Measurements from ENCODE around the gene CENPU. TPM values are rescaled to one million over a fixed set of nuclear protein-coding genes. Genes with fewer than 3 reads are reported as not detected.
"Not testable (repeated sequence)": the region's sequence is repeated elsewhere in the genome, so short reads cannot be mapped to it uniquely, and the experiment has no call there.

The CENPU gene, protein sequence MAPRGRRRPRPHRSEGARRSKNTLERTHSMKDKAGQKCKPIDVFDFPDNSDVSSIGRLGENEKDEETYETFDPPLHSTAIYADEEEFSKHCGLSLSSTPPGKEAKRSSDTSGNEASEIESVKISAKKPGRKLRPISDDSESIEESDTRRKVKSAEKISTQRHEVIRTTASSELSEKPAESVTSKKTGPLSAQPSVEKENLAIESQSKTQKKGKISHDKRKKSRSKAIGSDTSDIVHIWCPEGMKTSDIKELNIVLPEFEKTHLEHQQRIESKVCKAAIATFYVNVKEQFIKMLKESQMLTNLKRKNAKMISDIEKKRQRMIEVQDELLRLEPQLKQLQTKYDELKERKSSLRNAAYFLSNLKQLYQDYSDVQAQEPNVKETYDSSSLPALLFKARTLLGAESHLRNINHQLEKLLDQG
- total RNA-seq = 10 to 100 TPM; 58.7 to 59.3 TPM

GRCh38 chr4:184733654-184734524, at the start of gene CENPU:
TSS of gene CENPU (minus strand) at chr4:184734096. CDS start at chr4:184734062, 34 bp downstream.
- ChIA-PET CTCF (interaction anchor here (0.8 to 1.4 kb wide), 4 partner anchors 84 to 231 kb away, joined by 3 to 4 read pairs (median 3); partner anchors contain the start of genes CASP3 and PRIMPOL), POLR2A (interaction anchor here (0.6 to 1.8 kb wide), 11 partner anchors 12 to 470 kb away, joined by 3 to 16 read pairs (median 6); partner anchors contain the start of genes CASP3 and PRIMPOL)

- ChIA-PET POLR2A (interaction anchor here (0.6 kb wide), 1 partner anchor 36 kb away, joined by 4 read pairs; no protein-coding TSS in a partner anchor), CTCF (no interaction called here)
Measured at GRCh38 chr4:184782731-184783373, 49.0 kb upstream of the CENPU start.

GRCh38 chr4:184779160-184779559, 45.3 kb upstream of the CENPU start:
- POLR2A ChIA-PET = not testable (repeated sequence)
- CTCF ChIA-PET = interaction anchor here (0.7 kb wide), 1 partner anchor 144 kb away, joined by 3 read pairs; no protein-coding TSS in a partner anchor

- ChIA-PET CTCF (no interaction called here), POLR2A (no interaction called here)
Measured at GRCh38 chr4:184778325-184778724, 44.4 kb upstream of the CENPU start.

DNA sequence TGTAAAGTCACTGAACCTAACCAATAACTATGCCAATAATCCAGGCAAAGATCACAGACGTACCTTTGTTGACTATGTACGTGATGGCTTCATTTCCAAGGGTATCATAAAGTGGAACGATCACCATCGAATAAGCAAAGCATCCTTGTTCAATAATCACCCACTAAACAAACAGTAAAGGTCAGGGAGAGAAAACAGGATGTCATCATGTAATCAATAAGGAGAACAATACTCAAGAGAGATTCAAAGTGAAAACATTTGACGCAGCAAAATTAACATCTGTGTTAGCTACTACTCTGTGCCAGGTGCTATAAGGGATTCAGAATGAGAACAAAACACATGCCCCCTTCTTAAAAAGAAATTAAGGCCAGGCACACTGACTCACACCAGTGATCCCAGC, 42.9 kb upstream of the CENPU start:
- POLR2A ChIA-PET = no interaction called here

GRCh38 chr4:184775854-184776555, 42.1 kb upstream of the CENPU start:
- ChIA-PET CTCF (interaction anchor here (0.6 kb wide), 1 partner anchor 512 kb away, joined by 3 read pairs; no protein-coding TSS in a partner anchor), POLR2A (no interaction called here)

More for the DNA sequence above, 42.9 kb upstream of the CENPU start:
- CTCF ChIA-PET = no interaction called here

- ChIA-PET POLR2A (no interaction called here), CTCF (interaction anchor here (0.6 kb wide), 1 partner anchor 731 kb away, joined by 3 read pairs; no protein-coding TSS in a partner anchor)
Measured at GRCh38 chr4:184774152-184774551, 40.3 kb upstream of the CENPU start.

DNA sequence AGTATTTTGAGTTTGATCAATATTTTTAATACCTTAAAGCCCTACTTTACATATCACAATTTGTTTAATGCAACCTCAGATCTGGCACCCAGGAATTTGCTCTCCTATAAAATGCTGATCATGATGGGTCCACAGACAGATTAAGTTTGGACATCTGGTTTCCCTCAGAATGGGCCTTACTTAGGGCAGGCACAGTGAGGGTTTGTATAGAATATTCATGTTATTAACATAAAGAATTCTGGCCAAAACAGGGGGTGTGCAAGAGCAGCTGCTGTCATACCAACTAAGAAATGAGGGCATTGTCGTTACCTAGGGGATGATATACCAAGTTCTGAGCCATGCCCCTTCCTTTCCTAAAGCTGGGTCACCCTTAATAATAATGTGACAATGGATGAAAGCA, 37.5 kb upstream of the CENPU start:
- CTCF ChIA-PET = no interaction called here
- POLR2A ChIA-PET = no interaction called here

GRCh38 chr4:184769141-184769765, 35.4 kb upstream of the CENPU start:
- ChIA-PET CTCF (no interaction called here), POLR2A (no interaction called here)

GRCh38 chr4:184768296-184768695, 34.4 kb upstream of the CENPU start:
- ChIA-PET POLR2A (no interaction called here), CTCF (no interaction called here)

GRCh38 chr4:184766446-184766845, 32.5 kb upstream of the CENPU start:
- POLR2A ChIA-PET = no interaction called here
- CTCF ChIA-PET = interaction anchor here (0.7 kb wide), 1 partner anchor 21 kb away, joined by 3 read pairs; no protein-coding TSS in a partner anchor

DNA sequence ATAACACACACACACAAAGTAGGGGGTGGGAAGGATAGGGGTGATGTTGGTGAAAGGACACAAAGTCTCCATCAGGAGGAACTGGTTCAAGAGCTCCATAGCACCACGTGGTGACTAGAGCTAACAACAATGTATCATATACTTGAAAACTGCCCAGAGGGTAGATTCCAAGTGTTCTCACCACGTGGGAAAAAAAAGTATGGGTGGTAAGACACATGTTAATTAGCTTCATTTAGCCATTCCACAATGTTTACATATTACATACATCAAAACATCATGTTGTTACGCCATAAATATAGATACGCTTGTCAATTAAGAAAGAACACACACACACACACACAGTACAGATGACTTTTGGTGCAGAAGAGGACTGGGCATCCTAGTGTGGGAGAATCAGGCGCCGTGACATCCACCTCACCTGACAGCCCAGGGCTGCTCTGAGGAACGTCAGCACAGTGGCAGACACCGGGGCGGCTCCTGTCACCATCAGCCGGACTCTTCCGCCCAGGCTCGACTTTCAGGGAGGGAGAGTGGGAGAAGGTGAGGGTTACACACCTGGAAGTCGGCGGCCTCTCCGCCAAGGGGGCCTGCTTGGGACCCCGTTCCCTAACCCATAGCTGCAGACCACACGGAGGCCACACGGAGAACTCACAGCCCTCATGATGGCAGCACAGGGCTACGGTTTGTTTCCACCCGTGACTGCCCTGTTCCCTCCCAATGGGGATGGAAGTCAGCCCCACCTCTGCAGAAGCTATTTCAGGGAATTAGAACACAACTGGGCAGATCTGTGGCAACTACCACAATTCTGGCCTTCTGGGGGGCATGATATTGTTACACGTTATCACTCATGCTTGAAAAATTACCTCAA, 31.8 kb upstream of the CENPU start:
- POLR2A ChIA-PET = no interaction called here
- CTCF ChIA-PET = no interaction called here

GRCh38 chr4:184764601-184765000, 30.7 kb upstream of the CENPU start:
- CTCF ChIA-PET = no interaction called here
- POLR2A ChIA-PET = no interaction called here

GRCh38 chr4:184763150-184763780, 29.4 kb upstream of the CENPU start:
- ChIA-PET CTCF (no interaction called here), POLR2A (interaction anchor here (0.6 to 1.3 kb wide), 2 partner anchors 29 to 668 kb away, joined by 3 to 5 read pairs; partner anchors contain the start of gene CENPU)

DNA sequence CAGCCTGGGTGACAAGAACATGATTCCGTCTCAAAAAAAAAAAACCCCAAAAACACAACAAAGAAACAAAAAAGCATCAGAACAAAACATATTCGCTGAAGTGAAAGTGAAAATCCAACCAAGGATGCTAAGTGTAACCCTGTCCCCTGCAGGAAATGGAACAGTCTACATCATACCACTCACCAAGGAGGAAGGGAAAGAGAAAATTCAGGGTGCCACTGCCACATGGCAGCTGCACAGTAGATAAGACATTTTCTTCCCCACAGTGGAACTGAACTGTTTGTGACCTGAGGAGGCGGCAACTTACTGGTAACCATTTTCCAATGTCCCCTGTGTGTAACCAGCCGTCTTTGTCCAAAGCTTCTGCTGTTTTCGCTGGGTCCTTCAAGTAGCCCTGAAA, 28.2 kb upstream of the CENPU start:
- ChIA-PET POLR2A (interaction anchor here (1.3 kb wide), 1 partner anchor 28 kb away, joined by 5 read pairs; the partner anchor contains the start of gene CENPU), CTCF (no interaction called here)

DNA sequence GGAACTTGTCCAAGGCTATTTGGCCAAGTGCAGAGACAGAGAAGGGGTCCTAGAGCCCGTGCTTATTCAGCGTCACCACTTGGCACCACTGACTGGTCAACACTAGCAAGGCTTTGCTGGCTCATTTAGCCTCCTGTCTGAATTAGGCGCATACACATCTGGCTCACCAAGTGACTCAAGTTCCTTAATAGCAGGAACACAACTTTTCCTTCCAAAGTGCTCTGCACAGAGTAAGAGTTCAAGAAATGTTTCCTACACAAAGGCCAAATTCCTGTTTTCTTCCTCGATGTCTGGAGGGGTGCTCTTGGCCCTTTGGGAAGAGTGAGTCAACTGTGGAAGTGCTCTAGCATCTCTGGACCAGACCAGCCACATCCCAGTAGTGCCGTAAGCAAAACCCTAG, 26.8 kb upstream of the CENPU start:
- POLR2A ChIA-PET = no interaction called here
- CTCF ChIA-PET = interaction anchor here (0.8 to 1.4 kb wide), 2 partner anchors 8 to 15 kb away, joined by 3 to 4 read pairs; no protein-coding TSS in a partner anchor

- POLR2A ChIA-PET = no interaction called here
- CTCF ChIA-PET = no interaction called here
Measured at GRCh38 chr4:184757810-184758209, 23.9 kb upstream of the CENPU start.

Data from activated CD8-positive, alpha-beta memory T cell treated with anti-CD3 and anti-CD28 coated beads for 36 hours (primary cell).